ENCODE data around the gene FAM181A. TPM values are rescaled to one million over a fixed set of nuclear protein-coding genes. Genes with fewer than 3 reads are reported as not detected.

FAM181A gene
- total and polyA plus RNA-seq, 10 of the 15 experiments (the other 5 are each of a cell fraction or from before 2014, with no cell fraction given) = not detected

DNA sequence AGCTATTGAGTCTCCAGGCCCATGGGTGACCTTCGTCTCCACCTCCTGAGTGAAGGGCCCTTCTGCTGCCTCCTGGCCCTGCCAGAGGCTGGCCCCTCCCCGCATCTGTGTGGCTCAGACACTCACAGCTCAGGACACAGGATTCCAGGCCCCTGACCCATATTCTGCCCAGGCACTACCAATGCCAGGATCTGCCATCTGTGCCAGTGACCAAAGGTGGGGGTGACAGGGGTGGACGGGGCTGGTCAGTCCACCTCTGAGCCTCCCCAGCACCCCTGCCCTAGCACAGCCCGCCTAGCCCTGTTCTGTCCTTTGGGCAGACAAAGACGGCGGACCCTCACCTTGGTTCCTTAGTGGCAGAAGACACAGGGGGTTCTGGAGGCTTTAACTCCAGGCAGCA, 46.5 kb downstream of the FAM181A start:
- no peak for TF ChIP-seq CBFB (IDR thresholded peaks at IDR 0.05; ENCODE audit: low read depth)
- TF ChIP-seq MLLT1 (IDR thresholded peaks at IDR 0.05) = peak; percentile 63; the same call in 1 of the 2 replicates
- TF ChIP-seq, protein P1, sequence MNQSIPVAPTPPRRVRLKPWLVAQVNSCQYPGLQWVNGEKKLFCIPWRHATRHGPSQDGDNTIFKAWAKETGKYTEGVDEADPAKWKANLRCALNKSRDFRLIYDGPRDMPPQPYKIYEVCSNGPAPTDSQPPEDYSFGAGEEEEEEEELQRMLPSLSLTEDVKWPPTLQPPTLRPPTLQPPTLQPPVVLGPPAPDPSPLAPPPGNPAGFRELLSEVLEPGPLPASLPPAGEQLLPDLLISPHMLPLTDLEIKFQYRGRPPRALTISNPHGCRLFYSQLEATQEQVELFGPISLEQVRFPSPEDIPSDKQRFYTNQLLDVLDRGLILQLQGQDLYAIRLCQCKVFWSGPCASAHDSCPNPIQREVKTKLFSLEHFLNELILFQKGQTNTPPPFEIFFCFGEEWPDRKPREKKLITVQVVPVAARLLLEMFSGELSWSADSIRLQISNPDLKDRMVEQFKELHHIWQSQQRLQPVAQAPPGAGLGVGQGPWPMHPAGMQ (IDR thresholded peaks at IDR 0.05; ENCODE audit: borderline replicate concordance) = no peak
- TF ChIP-seq E4F1 (IDR thresholded peaks at IDR 0.05; ENCODE audit: borderline replicate concordance, partially characterized antibody) = no peak
- TF ChIP-seq ESRRA (IDR thresholded peaks at IDR 0.05; ENCODE audit: low read length) = no peak
- no peaks in the 10 kb centered on the region for H3K27me3 ChIP-seq (replicated peaks in 1 of 2; ENCODE audit: control insufficient read depth in 2 of 2, insufficient read depth in 2 of 2, low read length in 1 of 2)
- no peak overlapping the region for H3K4me2 ChIP-seq (ENCODE audit: control insufficient read depth, insufficient read depth)
- H2AFZ ChIP-seq (ENCODE audit: control insufficient read depth, low read depth, low read length) = no peak overlapping the region
- H3K4me3 ChIP-seq = no peak overlapping the region
- RAD21 ChIA-PET (ENCODE audit: unreplicated experiment) = interaction anchor here (7.8 to 16.9 kb wide), 3 partner anchors 15 to 34 kb away, joined by 182 to 324 read pairs (median 209); partner anchors contain the start of gene CCDC197
- DNase-seq (ENCODE audit: low read depth, low spot score) = no peak
- H3K27ac ChIP-seq (ENCODE audit: control insufficient read depth, insufficient read depth) = no peak overlapping the region
- SMC1A ChIA-PET (ENCODE audit: uncharacterized antibody, unreplicated experiment) = interaction anchor here (0.6 to 20.2 kb wide), 9 partner anchors 8 to 163 kb away, joined by 3 to 409 read pairs (median 15); partner anchors contain the start of gene CCDC197
- H3K36me3 ChIP-seq (ENCODE audit: control insufficient read depth in 2 of 2, insufficient read depth in 2 of 2, low read length in 1 of 2) = no peaks in the 10 kb centered on the region
- no peaks in the 10 kb centered on the region for H3K79me2 ChIP-seq (ENCODE audit: control insufficient read depth, insufficient read depth, low read length)
- H3K9me3 ChIP-seq (replicated peaks; ENCODE audit: control insufficient read depth, insufficient read depth, low read length) = no peaks in the 10 kb centered on the region; the same call in 2 of the 3 replicates
- intact Hi-C loops (cut with micrococcal nuclease; ENCODE audit: unreplicated experiment) (no loop called here), in situ Hi-C loops (cut with MboI) (loop anchor here (10.0 to 25.0 kb wide), 3 partner anchors 1211 to 1689 kb away; partner anchors contain the start of gene SYNE3)
- no peak overlapping the region for H3K9ac ChIP-seq (ENCODE audit: control insufficient read depth, insufficient read depth, low read length)
- CTCF ChIA-PET = interaction anchor here (2.0 to 20.8 kb wide), 6 partner anchors 13 to 163 kb away, joined by 5 to 399 read pairs (median 56); partner anchors contain the start of gene CCDC197
- ATAC-seq = no peak
- WGBS (ENCODE audit: insufficient coverage, insufficient replicate concordance, low lambda C conversion rate, missing lambda C conversion rate) = 76% methylated on average over 6 of the region's 6 CpGs
- H3K4me1 ChIP-seq (ENCODE audit: control insufficient read depth, insufficient read depth, low read length) = peaks cover 92% of the 10 kb centered on the region
- POLR2A ChIA-PET = interaction anchor here (1.0 to 4.4 kb wide), 6 partner anchors 9 to 26 kb away, joined by 3 to 18 read pairs (median 7); no protein-coding TSS in a partner anchor
- FAIRE-seq = no peak
- H4K20me1 ChIP-seq (ENCODE audit: control insufficient read depth, insufficient read depth) = no peaks in the 10 kb centered on the region
- no TSS peak for BruUV-seq (replicated peaks)
